PFSK-1 (cell line): ENCODE measurements around the gene CLDN15.

Experiments used
- REST ChIP-seq, 2 experiments: IDR thresholded peaks; 2 replicates each; pipeline versions ENCODE4 v1.6.1 to v1.8.0; 2011 to 2012; ENCODE audit warnings: low read depth in 2 of 2, low read length in 2 of 2, control low read depth in 1 of 2, inconsistent platforms in 1 of 2, mild to moderate bottlenecking in 1 of 2, moderate library complexity in 1 of 2; ENCODE audit not compliant: insufficient read depth in 1 of 2
- SIN3A ChIP-seq: IDR thresholded peaks from 2 replicates; pipeline ENCODE4 v1.6.1; 2012; ENCODE audit warnings: mild to moderate bottlenecking, low read length, moderate library complexity, borderline replicate concordance; ENCODE audit not compliant: insufficient read depth

GRCh38 chr7:101239951-101240220, 2.3 kb upstream of the CLDN15 start:
- TF ChIP-seq REST (IDR thresholded peaks at IDR 0.05; ENCODE audit: insufficient read depth in 1 of 2, low read depth in 2 of 2, low read length in 2 of 2) (no peak), SIN3A (no peak)
